Keratinocyte (primary cell): ENCODE results near the gene SPINK14. TPM values are rescaled to one million over a fixed set of nuclear protein-coding genes. Genes with fewer than 3 reads are reported as not detected.

ENCODE experiments used
- DNase-seq: peaks from one replicate; pipeline ENCODE4 v3.0.0-alpha.2; 2011; ENCODE audit warnings: low read depth, missing footprints, low spot score
- FAIRE-seq: peaks from 2 replicates; lab custom pipeline; 2011; peaks lifted over from hg19 to GRCh38; lab: Jason Lieb, UNC
- H2AFZ ChIP-seq: 2 replicates; pipeline ENCODE4 v1.6.0; 2012; ENCODE audit warnings: low read length, control low read depth, inconsistent platforms; ENCODE audit not compliant: control insufficient read depth
- H3K27ac ChIP-seq: 2 replicates; pipeline ENCODE4 v1.5.1; 2011; ENCODE audit warnings: low read length; ENCODE audit not compliant: control insufficient read depth, insufficient read depth
- H3K27me3 ChIP-seq: 3 replicates; pipeline ENCODE4 v1.6.0; 2011; ENCODE audit warnings: low read length; ENCODE audit not compliant: control insufficient read depth, insufficient read depth; ENCODE audit errors: extremely low read depth
- H3K36me3 ChIP-seq, 2 experiments: 2 replicates in 1 of 2; 3 replicates in 1 of 2; pipeline ENCODE4 v1.5.1; 2011; ENCODE audit warnings: low read length in 2 of 2, mild to moderate bottlenecking in 1 of 2; ENCODE audit not compliant: control insufficient read depth in 2 of 2, insufficient read depth in 2 of 2; ENCODE audit errors: extremely low read depth in 1 of 2
- H3K4me1 ChIP-seq: 3 replicates; pipeline ENCODE4 v1.5.1; 2011; ENCODE audit warnings: low read length; ENCODE audit not compliant: control insufficient read depth, insufficient read depth; ENCODE audit errors: extremely low read depth
- H3K4me2 ChIP-seq: 3 replicates; pipeline ENCODE4 v1.6.0; 2011; ENCODE audit warnings: low read depth, low read length; ENCODE audit not compliant: control insufficient read depth, insufficient read depth; ENCODE audit errors: extremely low read depth
- H3K4me3 ChIP-seq, 3 experiments: fragments of 200-600 bp in 1 of 3; sonication (generic) in 1 of 3; 2 replicates in 2 of 3; 3 replicates in 1 of 3; pipeline ENCODE4 v1.5.1; 2011 to 2016; ENCODE audit warnings: low read length in 3 of 3, mild to moderate bottlenecking in 3 of 3, control low read depth in 2 of 3, inconsistent platforms in 1 of 3, low read depth in 1 of 3, mixed read lengths in 1 of 3, mixed run types in 1 of 3, moderate library complexity in 1 of 3; ENCODE audit not compliant: control insufficient read depth in 2 of 3, insufficient read depth in 2 of 3; ENCODE audit errors: extremely low read depth in 1 of 3
- H3K79me2 ChIP-seq: 2 replicates; pipeline ENCODE4 v1.6.0; 2012; ENCODE audit warnings: low read length; ENCODE audit not compliant: control insufficient read depth, insufficient read depth
- H3K9ac ChIP-seq: 3 replicates; pipeline ENCODE4 v1.6.0; 2011; ENCODE audit warnings: low read length; ENCODE audit not compliant: control insufficient read depth, insufficient read depth; ENCODE audit errors: extremely low read depth
- H3K9me1 ChIP-seq: 3 replicates; pipeline ENCODE4 v1.6.0; 2011; ENCODE audit warnings: low read length; ENCODE audit not compliant: control insufficient read depth, insufficient read depth; ENCODE audit errors: extremely low read depth
- H3K9me3 ChIP-seq: 2 replicates; pipeline ENCODE4 v1.5.1; 2012; ENCODE audit warnings: low read depth, low read length; ENCODE audit not compliant: control insufficient read depth
- H4K20me1 ChIP-seq: 3 replicates; pipeline ENCODE4 v1.6.0; 2011; ENCODE audit warnings: low read length; ENCODE audit not compliant: control insufficient read depth, insufficient read depth; ENCODE audit errors: extremely low read depth
- CTCF ChIP-seq, 3 experiments: IDR thresholded peaks in 1 of 3; conservative IDR thresholded peaks in 1 of 3; optimal IDR thresholded peaks in 1 of 3; 2 replicates in 2 of 3; 3 replicates in 1 of 3; pipeline versions ENCODE3 to v1.5.1; 2011; ENCODE audit warnings: low read length in 3 of 3, mild to moderate bottlenecking in 3 of 3, moderate library complexity in 2 of 3, control low read depth in 1 of 3, inconsistent platforms in 1 of 3; ENCODE audit not compliant: insufficient read depth in 2 of 3; ENCODE audit errors: extremely low read depth in 1 of 3
- EZH2 ChIP-seq: IDR thresholded peaks from one replicate; pipeline ENCODE4 v1.6.1; 2012; ENCODE audit warnings: inconsistent platforms, mild to moderate bottlenecking, low read length, moderate library complexity
- dilution Hi-C: fragments of 300-500 bp; cut with MboI; formaldehyde crosslinking; loops from one replicate; pipeline ENCODE4 v1.7.0; 2020; ENCODE audit warnings: low sequenced_read_pairs; ENCODE audit not compliant: extremely low pct_ligation_motif_present
- polyA plus RNA-seq, 5 experiments: library from polyadenylated mRNA; depleted of rRNA in 3 of 5; stranded (reverse) in 3 of 5; stranded (forward) in 1 of 5; unstranded in 1 of 5; fragments of >200 nt; gene quantifications; 1 replicate in 1 of 5; 2 replicates in 3 of 5; 3 replicates in 1 of 5; pipeline versions ENCODE4 v1.2.1 to v1.2.3, GENCODE V29; 2011 to 2012; ENCODE audit warnings: missing spikeins in 2 of 5, low read depth in 1 of 5, low replicate concordance in 1 of 5

The SPINK14 gene
- polyA plus RNA-seq, 1 donor (not counting 4 experiments of a cell fraction or from before 2014, with no cell fraction given), result not detected

DNA sequence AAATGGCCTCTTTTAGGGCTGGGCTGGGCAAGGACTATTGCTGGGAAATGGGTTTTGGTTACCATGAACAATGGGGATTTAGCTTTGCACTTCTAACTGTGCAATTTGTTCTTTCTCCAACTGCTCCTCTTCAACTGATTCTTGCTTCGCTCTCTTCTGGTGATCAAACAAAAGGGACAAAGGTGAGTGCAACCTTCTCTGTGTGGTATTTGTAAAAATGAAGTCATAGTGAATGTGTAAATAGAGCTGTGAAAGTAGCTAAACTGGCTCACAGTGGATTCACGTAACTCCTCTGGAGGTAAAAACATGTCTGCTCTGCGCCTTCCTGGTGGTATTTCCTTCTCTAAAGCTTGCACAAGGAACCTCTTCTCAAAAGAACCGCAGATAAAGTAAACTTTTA is 20.9 kb upstream of the SPINK14 start:
- no peak for DNase-seq
- no peak overlapping the region for H3K4me3 ChIP-seq
- H3K4me2 ChIP-seq, result no peak overlapping the region
- no peaks in the 10 kb centered on the region for H3K27me3 ChIP-seq
- no peaks in the 10 kb centered on the region for H3K9me1 ChIP-seq
- dilution Hi-C loops, result no loop called here
- H2AFZ ChIP-seq, result no peak overlapping the region
- no peaks in the 10 kb centered on the region for H3K79me2 ChIP-seq
- TF ChIP-seq EZH2 (no peak), CTCF (optimal IDR thresholded peaks at IDR 0.05 in 1 of 3, IDR thresholded peaks at IDR 0.05 in 1 of 3, conservative IDR thresholded peaks at IDR 0.05 in 1 of 3; ENCODE audit: extremely low read depth in 1 of 3, insufficient read depth in 2 of 3, low read length in 3 of 3) (no peak)
- FAIRE-seq, result no peak
- H3K4me1 ChIP-seq, result peaks cover 10% of the 10 kb centered on the region
- no peaks in the 10 kb centered on the region for H3K36me3 ChIP-seq
- H3K9me3 ChIP-seq, result no peaks in the 10 kb centered on the region
- no peak overlapping the region for H3K27ac ChIP-seq
- no peaks in the 10 kb centered on the region for H4K20me1 ChIP-seq
- no peak overlapping the region for H3K9ac ChIP-seq

GRCh38 chr5:148151872-148152271 is 16.5 kb upstream of the SPINK14 start:
- Histone ChIP-seq H3K4me1 (no peaks in the 10 kb centered on the region), H3K9me1 (no peaks in the 10 kb centered on the region), H3K27ac (no peak overlapping the region), H2AFZ (no peak overlapping the region), H3K79me2 (no peaks in the 10 kb centered on the region), H3K4me2 (no peak overlapping the region), H3K9me3 (no peaks in the 10 kb centered on the region), H3K9ac (no peak overlapping the region), H4K20me1 (no peaks in the 10 kb centered on the region), H3K4me3 (no peak overlapping the region), H3K36me3 (no peaks in the 10 kb centered on the region), H3K27me3 (no peaks in the 10 kb centered on the region)
- TF ChIP-seq CTCF (optimal IDR thresholded peaks at IDR 0.05 in 1 of 3, IDR thresholded peaks at IDR 0.05 in 1 of 3, conservative IDR thresholded peaks at IDR 0.05 in 1 of 3; ENCODE audit: extremely low read depth in 1 of 3, insufficient read depth in 2 of 3, low read length in 3 of 3), result no peak
- TF ChIP-seq EZH2, result no peak
- FAIRE-seq, result no peak
- DNase-seq, result no peak
- dilution Hi-C loops, result no loop called here
